ENCODE results near the gene PAX5.

GRCh38 chr9:36802201-36802920 lies 231.7 kb downstream of the PAX5 start:
- TF ChIP-seq EZH2 (optimal IDR thresholded peaks at IDR 0.05; ENCODE audit: low read depth, low read length) (no peak), CTCF (IDR thresholded peaks at IDR 0.05; ENCODE audit: low read length) (no peak)
